A549 (cell line): Measurements from ENCODE around the gene TMEM91. TPM values are rescaled to one million over a fixed set of nuclear protein-coding genes. Genes with fewer than 3 reads are reported as not detected.

Experiments
- ATAC-seq, 2 experiments: fragments of 200-7000 bp in 1 of 2; fragments of >200 bp in 1 of 2; cut with Nextera tagmentation in 1 of 2; cut with Tn5 transposase in 1 of 2; 3 replicates each; pipeline versions ENCODE4 v1.8.0 to v1.9.1; 2018 to 2020; ENCODE audit warnings: mild to moderate bottlenecking in 1 of 2, moderate library complexity in 1 of 2
- CTCF ChIA-PET: fragments of 300-600 bp; sonication (Branson Sonifier 250); formaldehyde crosslinking; extraction: SDS; loops from one replicate; lab custom pipeline; 2021; ENCODE audit warnings: antibody characterized with exemption, inconsistent platforms; lab: Yijun Ruan, JAX
- POLR2A ChIA-PET: fragments of 350-600 bp; formaldehyde crosslinking; extraction: SDS; loops from one replicate; lab custom pipeline; 2021; ENCODE audit warnings: antibody characterized with exemption, inconsistent platforms; lab: Yijun Ruan, JAX
- DNase-seq, 2 experiments: peaks; one replicate each; pipeline versions ENCODE4 v3.0.0 to v3.0.0-alpha.2; 2011 to 2016; ENCODE audit warnings: low read depth in 1 of 2, low spot score in 1 of 2
- FAIRE-seq: peaks from 2 replicates; lab custom pipeline; 2011; peaks lifted over from hg19 to GRCh38; lab: Jason Lieb, UNC
- H3K27ac ChIP-seq, 2 experiments: fragments of >200 bp; sonication (Bioruptor Twin); formaldehyde crosslinking; 3 replicates each; pipeline ENCODE4 v1.5.1; 2016 to 2017
- H3K4me1 ChIP-seq: fragments of >200 bp; sonication (Bioruptor Twin); formaldehyde crosslinking; 3 replicates; pipeline ENCODE4 v1.6.1; 2016
- H3K4me2 ChIP-seq: fragments of >200 bp; sonication (Bioruptor Twin); formaldehyde crosslinking; 3 replicates; pipeline ENCODE4 v1.6.1; 2016
- H3K4me3 ChIP-seq: fragments of >200 bp; sonication (Bioruptor Twin); formaldehyde crosslinking; 3 replicates; pipeline ENCODE4 v1.5.1; 2016
- H3K9me3 ChIP-seq: fragments of >200 bp; sonication (Bioruptor Twin); formaldehyde crosslinking; 3 replicates; pipeline ENCODE4 v1.6.1; 2016
- BCL3 ChIP-seq: fragments of >200 bp; sonication (Bioruptor Twin); formaldehyde crosslinking; IDR thresholded peaks from 3 replicates; pipeline ENCODE4 v1.6.1; 2016
- CEBPB ChIP-seq, 2 experiments: fragments of >200 bp in 1 of 2; sonication (Bioruptor Twin) in 1 of 2; formaldehyde crosslinking in 1 of 2; IDR thresholded peaks; 2 replicates each; pipeline ENCODE4 v1.6.1; 2012 to 2016
- FOSL2 ChIP-seq, 2 experiments: fragments of 450-650 bp in 1 of 2; fragments of >200 bp in 1 of 2; sonication (Bioruptor Twin) in 1 of 2; formaldehyde crosslinking; IDR thresholded peaks; 2 replicates each; pipeline versions ENCODE4 v1.5.0 to v1.6.1; 2016 to 2020; ENCODE audit warnings: mild to moderate bottlenecking in 1 of 2, moderate library complexity in 1 of 2
- GATA3 ChIP-seq: IDR thresholded peaks from 2 replicates; pipeline ENCODE4 v1.6.1; 2012; ENCODE audit warnings: borderline replicate concordance
- HEYL ChIP-seq: fragments of 250-450 bp; sonication (Bioruptor Pico); IDR thresholded peaks from 2 replicates; pipeline ENCODE4 v1.8.0; 2021; ENCODE audit warnings: mild to moderate bottlenecking, moderate library complexity
- HOXA7 ChIP-seq: fragments of 250-450 bp; sonication (Bioruptor Pico); IDR thresholded peaks from 2 replicates; pipeline ENCODE4 v1.5.0; 2020; ENCODE audit warnings: mild to moderate bottlenecking, moderate library complexity
- HOXB13 ChIP-seq: fragments of 250-450 bp; sonication (Bioruptor Pico); IDR thresholded peaks from 2 replicates; pipeline ENCODE4 v1.5.0; 2020; ENCODE audit warnings: low read depth, mild to moderate bottlenecking, moderate library complexity
- JUN ChIP-seq, 2 experiments: fragments of >200 bp; sonication (Bioruptor Twin); formaldehyde crosslinking; IDR thresholded peaks; 2 replicates in 1 of 2; 3 replicates in 1 of 2; pipeline ENCODE4 v1.6.1; 2016 to 2017
- JUNB ChIP-seq: fragments of >200 bp; sonication (Bioruptor Twin); formaldehyde crosslinking; IDR thresholded peaks from 2 replicates; pipeline ENCODE4 v1.6.1; 2016
- KDM1A ChIP-seq: fragments of 200-600 bp; sonication (generic); IDR thresholded peaks from 2 replicates; pipeline ENCODE4 v1.6.1; 2016; ENCODE audit warnings: low read depth, mild to moderate bottlenecking
- MYC ChIP-seq: IDR thresholded peaks from 2 replicates; pipeline ENCODE4 v1.6.1; 2012; ENCODE audit warnings: mild to moderate bottlenecking, inconsistent platforms, low read length, improper control_type of control experiment, borderline replicate concordance
- NPAS2 ChIP-seq: fragments of 250-450 bp; sonication (Bioruptor Pico); IDR thresholded peaks from 2 replicates; pipeline ENCODE4 v1.8.0; 2022; ENCODE audit warnings: mild to moderate bottlenecking, moderate library complexity, borderline replicate concordance
- POLR2A ChIP-seq: IDR thresholded peaks from 2 replicates; pipeline ENCODE4 v1.6.1; 2012; ENCODE audit warnings: mild to moderate bottlenecking, low read length
- RARB ChIP-seq: fragments of 250-450 bp; sonication (Bioruptor Pico); IDR thresholded peaks from 2 replicates; pipeline ENCODE4 v1.8.0; 2021; ENCODE audit warnings: mild to moderate bottlenecking, moderate library complexity
- REST ChIP-seq: fragments of 200-600 bp; sonication (generic); IDR thresholded peaks from 2 replicates; pipeline ENCODE4 v1.6.1; 2016; ENCODE audit warnings: antibody characterized with exemption, mild to moderate bottlenecking, moderate library complexity
- SREBF2 ChIP-seq: fragments of 450-650 bp; IDR thresholded peaks from 2 replicates; pipeline ENCODE4 v1.6.1; 2014; ENCODE audit warnings: mild to moderate bottlenecking, moderate library complexity
- TFCP2L1 ChIP-seq: fragments of 250-450 bp; sonication (Bioruptor Pico); IDR thresholded peaks from 2 replicates; pipeline ENCODE4 v1.5.0; 2021; ENCODE audit warnings: mild to moderate bottlenecking
- ZC3H11A ChIP-seq: fragments of 450-650 bp; IDR thresholded peaks from 2 replicates; pipeline ENCODE4 v1.6.1; 2014; ENCODE audit warnings: antibody characterized with exemption, mild to moderate bottlenecking
- ZSCAN20 ChIP-seq: fragments of 250-450 bp; sonication (Bioruptor Pico); IDR thresholded peaks from 2 replicates; pipeline ENCODE4 v1.8.0; 2022; ENCODE audit warnings: mild to moderate bottlenecking, moderate library complexity
- WGBS: methylation state at CpG from one replicate; pipeline ENCODE4 v1.1.6; 2017; ENCODE audit errors: missing lambda C conversion rate; 5-methylcytosine and 5-hydroxymethylcytosine counted together
- polyA plus RNA-seq, 4 experiments: library from polyadenylated mRNA; depleted of rRNA in 3 of 4; stranded (reverse); fragments of >200 nt; fragmentation: RNase III in 1 of 4; extraction: RNeasy Plus Mini Kit Qiagen cat#74134 plus additional on column Dnase treatment in 1 of 4; gene quantifications; 2 replicates in 3 of 4; 3 replicates in 1 of 4; pipeline ENCODE4 v1.2.3, GENCODE V29; 2011 to 2017
- TF ChIP-seq, protein P1 (sequence below): fragments of 450-650 bp; IDR thresholded peaks from 2 replicates; pipeline ENCODE4 v1.6.1; 2014; ENCODE audit warnings: antibody characterized with exemption

Gene TMEM91
- polyA plus RNA-seq, 2 of the 4 experiments (the other 2 are of a cell fraction): 4.0 to 5.2 TPM

- no peaks in the 10 kb centered on the region for H3K9me3 ChIP-seq
- POLR2A ChIA-PET: interaction anchor here (1.2 to 1.9 kb wide), 2 partner anchors 15 to 60 kb away, joined by 6 to 12 read pairs; partner anchors contain the start of gene DMAC2
- CTCF ChIA-PET: interaction anchor here (0.6 to 3.8 kb wide), 14 partner anchors 8 to 411 kb away, joined by 3 to 13 read pairs (median 4); partner anchors contain the start of gene DMAC2
- no peak overlapping the region for H3K4me3 ChIP-seq
- no peak overlapping the region for H3K27ac ChIP-seq
- TF ChIP-seq CEBPB (IDR thresholded peaks at IDR 0.05) (peak in 1 of 2 experiments; percentile 57; a peak in 2 of 4 replicates), MYC (no peak)
- no peaks in the 10 kb centered on the region for H3K4me1 ChIP-seq
- ATAC-seq (no peak), DNase-seq (no peak), FAIRE-seq (no peak)
- H3K4me2 ChIP-seq: no peak overlapping the region
- 86% methylated on average over 21 of the region's 21 CpGs for WGBS
These were observed 48.2 kb downstream of the TMEM91 start for GRCh38 chr19:41424335-41425173.

DNA sequence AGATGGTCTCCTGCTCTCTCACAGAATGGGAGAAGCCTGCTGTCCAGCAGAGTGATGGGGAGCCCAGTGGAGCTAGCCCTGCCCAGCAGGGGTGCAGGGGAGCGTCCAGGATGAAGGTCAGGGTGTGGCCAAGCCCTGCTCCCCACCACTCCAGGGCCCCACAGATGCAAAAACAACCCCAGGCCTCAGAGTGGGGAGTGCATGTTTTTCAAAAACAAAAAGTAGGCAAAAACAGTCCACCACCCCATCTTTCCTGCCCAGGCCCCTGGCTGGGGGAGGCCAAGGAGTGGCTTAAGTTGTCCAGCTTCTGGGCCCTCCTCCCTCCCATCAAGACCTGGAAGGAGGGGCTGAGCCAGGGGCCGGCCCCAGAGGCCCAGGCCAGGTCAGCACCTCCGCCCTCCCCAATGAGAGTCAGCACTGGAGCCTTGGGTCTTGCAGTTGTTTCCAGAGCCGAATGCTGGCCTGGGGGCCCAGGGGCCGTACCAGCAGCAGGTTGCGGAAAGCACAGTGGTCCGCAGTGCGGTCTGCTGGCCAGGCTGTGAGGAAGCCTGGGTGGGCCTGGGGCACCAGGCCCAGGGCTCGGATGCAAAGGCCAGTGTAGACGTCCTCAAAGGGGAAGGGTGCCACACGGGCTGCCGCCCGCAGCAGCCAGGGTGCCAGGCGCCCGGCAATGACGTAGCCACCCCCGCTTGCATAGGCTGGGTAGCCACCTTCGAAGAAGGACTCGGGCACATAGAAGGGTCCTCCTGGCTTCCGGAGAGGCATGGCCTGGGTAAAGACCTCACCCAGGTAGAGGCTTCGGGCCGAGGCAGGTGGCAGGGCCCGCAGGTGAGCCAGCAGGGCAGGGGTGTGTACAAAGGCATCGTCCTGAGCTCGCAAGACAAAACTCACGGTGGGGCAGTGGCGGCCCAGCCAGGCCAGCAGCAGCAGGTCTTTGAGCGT is 49.1 kb downstream of the TMEM91 start:
- TF ChIP-seq ZSCAN20 (CRISPR knock-in tag) (no peak), HEYL (CRISPR knock-in tag) (no peak), REST (no peak), HOXA7 (no peak), NPAS2 (no peak), JUNB (no peak), RARB (CRISPR knock-in tag) (no peak), JUN (IDR thresholded peaks at IDR 0.05) (no peak), TFCP2L1 (CRISPR knock-in tag) (no peak), FOSL2 (IDR thresholded peaks at IDR 0.05) (no peak), FOSL2 (CRISPR knock-in tag; IDR thresholded peaks at IDR 0.05) (no peak), HOXB13 (no peak), POLR2A (no peak), KDM1A (no peak), BCL3 (no peak), ZC3H11A (no peak), GATA3 (no peak), SREBF2 (no peak)
- TF ChIP-seq, protein P1, sequence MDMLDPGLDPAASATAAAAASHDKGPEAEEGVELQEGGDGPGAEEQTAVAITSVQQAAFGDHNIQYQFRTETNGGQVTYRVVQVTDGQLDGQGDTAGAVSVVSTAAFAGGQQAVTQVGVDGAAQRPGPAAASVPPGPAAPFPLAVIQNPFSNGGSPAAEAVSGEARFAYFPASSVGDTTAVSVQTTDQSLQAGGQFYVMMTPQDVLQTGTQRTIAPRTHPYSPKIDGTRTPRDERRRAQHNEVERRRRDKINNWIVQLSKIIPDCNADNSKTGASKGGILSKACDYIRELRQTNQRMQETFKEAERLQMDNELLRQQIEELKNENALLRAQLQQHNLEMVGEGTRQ: no peak
- H3K27ac ChIP-seq: no peak overlapping the region
- DNase-seq (no peak), FAIRE-seq (no peak), ATAC-seq (no peak)
- H3K4me2 ChIP-seq: no peak overlapping the region
- POLR2A ChIA-PET: interaction anchor here (1.2 to 1.9 kb wide), 2 partner anchors 14 to 61 kb away, joined by 6 to 8 read pairs; partner anchors contain the start of gene DMAC2
- H3K4me3 ChIP-seq: no peak overlapping the region
- WGBS: 93% methylated on average over 28 of the region's 28 CpGs
- no peaks in the 10 kb centered on the region for H3K9me3 ChIP-seq
- H3K4me1 ChIP-seq: no peaks in the 10 kb centered on the region
- CTCF ChIA-PET: interaction anchor here (0.6 to 3.8 kb wide), 9 partner anchors 8 to 145 kb away, joined by 3 to 13 read pairs (median 5); partner anchors contain the start of gene DMAC2
